SH-SY5Y (cell line): ENCODE data around the gene COL4A4.

Source experiments
- GATA2 ChIP-seq: IDR thresholded peaks from 2 replicates; pipeline ENCODE4 v1.6.1; 2011; ENCODE audit warnings: mild to moderate bottlenecking, low read depth, low read length
- GATA3 ChIP-seq: IDR thresholded peaks from 2 replicates; pipeline ENCODE4 v1.6.1; 2011; ENCODE audit warnings: low read depth, mild to moderate bottlenecking, low read length, moderate library complexity

GRCh38 chr2:227134591-227134990 lies 29.4 kb downstream of the COL4A4 start:
- no peak for TF ChIP-seq GATA3
- no peak for TF ChIP-seq GATA2
